Measurements from ENCODE around the gene HSD11B1. TPM values are rescaled to one million over a fixed set of nuclear protein-coding genes. Genes with fewer than 3 reads are reported as not detected.

HSD11B1 gene
- polyA plus RNA-seq, 3 donors = not detected

- no peak overlapping the region for H3K27ac ChIP-seq (ENCODE audit: low read depth in 1 of 2, low read length in 2 of 2)
Observed at GRCh38 chr1:209777587-209777986, 72.9 kb downstream of the HSD11B1 start.

GRCh38 chr1:209778102-209778501, 73.5 kb downstream of the HSD11B1 start:
- 92% methylated on average over 1 of the region's 1 CpG for WGBS (ENCODE audit: insufficient coverage)
- H3K9me3 ChIP-seq (replicated peaks in 1 of 2; ENCODE audit: control insufficient read depth in 1 of 2, insufficient read depth in 1 of 2, low read length in 2 of 2) = no peaks in the 10 kb centered on the region
- H3K4me3 Mint-ChIP-seq = no peak overlapping the region
- H3K4me2 ChIP-seq (replicated peaks; ENCODE audit: extremely low read depth, low read length, poor library complexity, severe bottlenecking) = no peak overlapping the region
- intact Hi-C loops (cut with micrococcal nuclease) = no loop called here
- H3K27ac Mint-ChIP-seq = no peak overlapping the region
- H3K27me3 Mint-ChIP-seq (ENCODE audit: low read depth in 3 of 3) = peaks cover 0 to 1% (median 0%) of the 10 kb centered on the region in 3 donors
- H3K4me1 ChIP-seq (ENCODE audit: control insufficient read depth in 1 of 2, insufficient read depth in 2 of 2, low read length in 2 of 2) = peaks cover 14 to 24% of the 10 kb centered on the region in 2 donors
- no peaks in the 10 kb centered on the region for H3K27me3 ChIP-seq (ENCODE audit: control insufficient read depth in 2 of 2, insufficient read depth in 2 of 2, low read length in 2 of 2)
- no peak for DNase-seq
- peaks cover 71% of the 10 kb centered on the region for H4K20me1 ChIP-seq (ENCODE audit: insufficient read depth, low read length)
- H3K9me3 Mint-ChIP-seq = no peaks in the 10 kb centered on the region
- no peak overlapping the region for H3K27ac ChIP-seq (ENCODE audit: low read depth in 1 of 2, low read length in 2 of 2)
- peaks cover 86 to 100% of the 10 kb centered on the region in 2 donors for H3K36me3 ChIP-seq (replicated peaks in 1 of 2; ENCODE audit: control insufficient read depth in 1 of 2, insufficient read depth in 2 of 2, low read length in 2 of 2)
- H3K4me1 Mint-ChIP-seq = peaks cover 21% of the 10 kb centered on the region
- no peak overlapping the region for H3K4me3 ChIP-seq (replicated peaks in 1 of 3; ENCODE audit: low read depth in 2 of 3, low read length in 3 of 3)
- no peak overlapping the region for H2AFZ ChIP-seq (ENCODE audit: insufficient read depth, low read depth, low read length, poor library complexity, severe bottlenecking)
- TF ChIP-seq CTCF (IDR thresholded peaks at IDR 0.05) = no peak
- no peak overlapping the region for H3K9ac ChIP-seq (ENCODE audit: insufficient read depth, low read length, poor library complexity, severe bottlenecking)
- no peaks in the 10 kb centered on the region for H3K79me2 ChIP-seq (ENCODE audit: insufficient read depth, low read length)
- H3K36me3 Mint-ChIP-seq = peaks cover 81 to 96% of the 10 kb centered on the region in 2 donors

More at GRCh38 chr1:209777587-209777986, 72.9 kb downstream of the HSD11B1 start:
- peak overlapping the region in 2 of 7 donors; percentile 5 to 75 for H3K27ac Mint-ChIP-seq
- no CpG with 5 or more reads among the region's 2 CpGs for WGBS (ENCODE audit: insufficient coverage)
- H3K4me2 ChIP-seq (replicated peaks; ENCODE audit: extremely low read depth, low read length, poor library complexity, severe bottlenecking) = no peak overlapping the region
- H3K27me3 ChIP-seq (ENCODE audit: control insufficient read depth in 2 of 2, insufficient read depth in 2 of 2, low read length in 2 of 2) = no peaks in the 10 kb centered on the region
- H3K4me1 Mint-ChIP-seq = peaks cover 17% of the 10 kb centered on the region
- no peak overlapping the region for H3K4me3 ChIP-seq (replicated peaks in 1 of 3; ENCODE audit: low read depth in 2 of 3, low read length in 3 of 3)
- H3K9ac ChIP-seq (ENCODE audit: insufficient read depth, low read length, poor library complexity, severe bottlenecking) = no peak overlapping the region
- peaks cover 0 to 1% (median 0%) of the 10 kb centered on the region in 3 donors for H3K27me3 Mint-ChIP-seq (ENCODE audit: low read depth in 3 of 3)
- peaks cover 90 to 100% of the 10 kb centered on the region in 2 donors for H3K36me3 ChIP-seq (replicated peaks in 1 of 2; ENCODE audit: control insufficient read depth in 1 of 2, insufficient read depth in 2 of 2, low read length in 2 of 2)
- intact Hi-C loops (cut with micrococcal nuclease) = no loop called here
- DNase-seq = no peak
- no peaks in the 10 kb centered on the region for H3K9me3 ChIP-seq (replicated peaks in 1 of 2; ENCODE audit: control insufficient read depth in 1 of 2, insufficient read depth in 1 of 2, low read length in 2 of 2)
- peaks cover 77% of the 10 kb centered on the region for H4K20me1 ChIP-seq (ENCODE audit: insufficient read depth, low read length)
- no peak overlapping the region for H2AFZ ChIP-seq (ENCODE audit: insufficient read depth, low read depth, low read length, poor library complexity, severe bottlenecking)
- peaks cover 14 to 23% of the 10 kb centered on the region in 2 donors for H3K4me1 ChIP-seq (ENCODE audit: control insufficient read depth in 1 of 2, insufficient read depth in 2 of 2, low read length in 2 of 2)
- no peaks in the 10 kb centered on the region for H3K9me3 Mint-ChIP-seq
- no peak overlapping the region for H3K4me3 Mint-ChIP-seq
- TF ChIP-seq CTCF (IDR thresholded peaks at IDR 0.05) = no peak
- H3K36me3 Mint-ChIP-seq = peaks cover 78 to 96% of the 10 kb centered on the region in 2 donors
- no peaks in the 10 kb centered on the region for H3K79me2 ChIP-seq (ENCODE audit: insufficient read depth, low read length)

Data from CD14-positive monocyte (primary cell).